Ishikawa (cell line): ENCODE data around the gene OR4C11.

Experiments used
- CEBPB ChIP-seq: IDR thresholded peaks from 2 replicates; pipeline ENCODE4 v1.6.1; 2012
- CREB1 ChIP-seq: IDR thresholded peaks from 2 replicates; pipeline ENCODE4 v1.6.1; 2012; ENCODE audit warnings: low read depth
- EGR1 ChIP-seq: IDR thresholded peaks from 2 replicates; pipeline ENCODE4 v1.6.1; 2012
- EP300 ChIP-seq: IDR thresholded peaks from 2 replicates; pipeline ENCODE4 v1.6.1; 2012; ENCODE audit warnings: borderline replicate concordance
- FOXM1 ChIP-seq: IDR thresholded peaks from 2 replicates; pipeline ENCODE4 v1.6.1; 2012; ENCODE audit warnings: low read depth, borderline replicate concordance
- NFIC ChIP-seq: IDR thresholded peaks from 2 replicates; pipeline ENCODE4 v1.6.1; 2012
- RAD21 ChIP-seq: IDR thresholded peaks from 2 replicates; pipeline ENCODE4 v1.6.1; 2012; ENCODE audit warnings: low read depth
- REST ChIP-seq: IDR thresholded peaks from 2 replicates; pipeline ENCODE4 v1.6.1; 2012; ENCODE audit warnings: low read depth, mild to moderate bottlenecking
- TAF1 ChIP-seq: IDR thresholded peaks from 2 replicates; pipeline ENCODE4 v1.6.1; 2012; ENCODE audit warnings: low read depth, mild to moderate bottlenecking
- TCF12 ChIP-seq: IDR thresholded peaks from 2 replicates; pipeline ENCODE4 v1.6.1; 2012; ENCODE audit warnings: low read depth
- TEAD4 ChIP-seq: IDR thresholded peaks from 2 replicates; pipeline ENCODE4 v1.6.1; 2012
- YY1 ChIP-seq: IDR thresholded peaks from 2 replicates; pipeline ENCODE4 v1.6.1; 2012; ENCODE audit warnings: low read depth
- ZBTB7A ChIP-seq: IDR thresholded peaks from 2 replicates; pipeline ENCODE4 v1.6.1; 2012; ENCODE audit warnings: low read depth
- TF ChIP-seq, protein P1 (sequence below): IDR thresholded peaks from 2 replicates; pipeline ENCODE4 v1.6.1; 2012
- TF ChIP-seq, protein P2 (sequence below): IDR thresholded peaks from 2 replicates; pipeline ENCODE4 v1.6.1; 2012

Gene OR4C11, protein sequence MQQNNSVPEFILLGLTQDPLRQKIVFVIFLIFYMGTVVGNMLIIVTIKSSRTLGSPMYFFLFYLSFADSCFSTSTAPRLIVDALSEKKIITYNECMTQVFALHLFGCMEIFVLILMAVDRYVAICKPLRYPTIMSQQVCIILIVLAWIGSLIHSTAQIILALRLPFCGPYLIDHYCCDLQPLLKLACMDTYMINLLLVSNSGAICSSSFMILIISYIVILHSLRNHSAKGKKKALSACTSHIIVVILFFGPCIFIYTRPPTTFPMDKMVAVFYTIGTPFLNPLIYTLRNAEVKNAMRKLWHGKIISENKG

DNA sequence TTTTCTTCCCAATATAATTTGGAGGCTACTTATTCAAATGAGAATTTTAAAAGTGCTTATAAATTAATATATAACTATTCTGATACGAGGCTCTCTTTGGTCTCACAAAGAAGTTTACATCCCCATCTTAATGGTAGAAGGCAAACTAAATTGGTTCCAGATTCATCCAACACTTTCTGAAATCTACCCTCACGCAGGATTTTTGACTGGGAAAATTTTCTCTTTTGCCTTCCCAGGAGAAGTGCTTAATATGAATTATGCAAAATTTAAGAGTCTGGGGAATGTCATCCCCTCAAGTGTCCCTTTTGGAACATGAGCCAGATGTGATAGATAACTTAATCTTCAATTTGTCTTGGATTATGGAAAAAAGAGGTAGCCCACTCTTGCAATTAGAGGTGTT is at the start of gene OR4C11:
Gene OR4C11 (minus strand): TSS at position 101 of the 400 bp plus-strand sequence. CDS start 3,272 bp downstream, outside the sequence.
- TF ChIP-seq ZBTB7A: no peak
- no peak for TF ChIP-seq REST
- TF ChIP-seq CEBPB: no peak
- TF ChIP-seq NFIC: no peak
- TF ChIP-seq EP300: no peak
- TF ChIP-seq FOXM1: no peak
- TF ChIP-seq, protein P1, sequence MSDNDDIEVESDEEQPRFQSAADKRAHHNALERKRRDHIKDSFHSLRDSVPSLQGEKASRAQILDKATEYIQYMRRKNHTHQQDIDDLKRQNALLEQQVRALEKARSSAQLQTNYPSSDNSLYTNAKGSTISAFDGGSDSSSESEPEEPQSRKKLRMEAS: no peak
- TF ChIP-seq, protein P2, sequence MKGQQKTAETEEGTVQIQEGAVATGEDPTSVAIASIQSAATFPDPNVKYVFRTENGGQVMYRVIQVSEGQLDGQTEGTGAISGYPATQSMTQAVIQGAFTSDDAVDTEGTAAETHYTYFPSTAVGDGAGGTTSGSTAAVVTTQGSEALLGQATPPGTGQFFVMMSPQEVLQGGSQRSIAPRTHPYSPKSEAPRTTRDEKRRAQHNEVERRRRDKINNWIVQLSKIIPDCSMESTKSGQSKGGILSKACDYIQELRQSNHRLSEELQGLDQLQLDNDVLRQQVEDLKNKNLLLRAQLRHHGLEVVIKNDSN: no peak
- TF ChIP-seq TCF12: no peak
- TF ChIP-seq TAF1: no peak
- no peak for TF ChIP-seq RAD21
- TF ChIP-seq YY1: no peak
- no peak for TF ChIP-seq TEAD4
- TF ChIP-seq CREB1: no peak
- no peak for TF ChIP-seq EGR1

- no peak for TF ChIP-seq CREB1
Measured at GRCh38 chr11:55655096-55655495, 47.7 kb upstream of the OR4C11 start.

DNA sequence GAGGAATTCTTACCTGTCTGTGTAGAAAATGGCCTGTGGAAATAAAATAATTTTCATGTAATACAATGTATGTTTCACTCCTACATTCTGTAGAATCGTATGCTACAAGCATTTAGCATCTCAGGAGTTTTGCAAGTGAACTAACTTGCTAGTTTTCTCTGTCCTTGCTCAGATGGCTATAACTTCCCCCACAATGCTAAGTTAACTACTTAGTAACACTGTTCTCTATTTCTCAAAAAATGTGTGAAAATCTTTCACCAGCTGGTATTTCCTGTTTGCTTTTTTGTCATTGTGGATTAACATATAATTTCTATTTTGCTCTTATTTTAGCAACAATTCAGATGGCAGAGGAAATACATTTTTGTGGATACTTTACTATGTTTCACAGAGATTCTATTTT is 45.1 kb upstream of the OR4C11 start:
- TF ChIP-seq RAD21 (no peak), TEAD4 (no peak), REST (no peak), EGR1 (no peak), NFIC (no peak), CEBPB (no peak), YY1 (no peak), ZBTB7A (no peak), TAF1 (no peak), TCF12 (no peak), EP300 (no peak), CREB1 (no peak), FOXM1 (no peak)
- TF ChIP-seq, protein P2: no peak
- TF ChIP-seq, protein P1: no peak

GRCh38 chr11:55648027-55648426 is 40.6 kb upstream of the OR4C11 start, which contains the start of gene OR4S2:
OR4S2 (plus strand) TSS chr11:55648327; CDS start chr11:55650904, 2,577 bp downstream.
- no peak for TF ChIP-seq FOXM1

- TF ChIP-seq EP300: no peak
- no peak for TF ChIP-seq TEAD4
- TF ChIP-seq CEBPB: no peak
- TF ChIP-seq, protein P2: no peak
- no peak for TF ChIP-seq EGR1
- TF ChIP-seq RAD21: no peak
- TF ChIP-seq NFIC: no peak
- no peak for TF ChIP-seq FOXM1
- TF ChIP-seq TCF12: no peak
- TF ChIP-seq CREB1: no peak
- TF ChIP-seq ZBTB7A: no peak
- TF ChIP-seq, protein P1: no peak
Measured at GRCh38 chr11:55634813-55635212, 27.4 kb upstream of the OR4C11 start, which contains the start of gene OR4P4. OR4P4 (plus strand) TSS chr11:55635113.
